CD14-positive monocyte (primary cell): Measurements from ENCODE around the gene HKDC1. TPM values are rescaled to one million over a fixed set of nuclear protein-coding genes. Genes with fewer than 3 reads are reported as not detected.

Experiments
- DNase-seq, 3 donors: peaks; one replicate each; pipeline ENCODE4 v3.0.0-alpha.2; 2011 to 2022
- H2AFZ ChIP-seq: 2 replicates; pipeline ENCODE4 v1.6.0; 2012; ENCODE audit warnings: mild to moderate bottlenecking, low read depth, low read length, inconsistent platforms; ENCODE audit not compliant: insufficient read depth, poor library complexity, severe bottlenecking
- H3K27ac ChIP-seq, 2 donors: 1 replicate in 1 of 2; 2 replicates in 1 of 2; pipeline ENCODE4 v1.5.1; 2012 to 2013; ENCODE audit warnings: low read length in 2 of 2, control low read depth in 1 of 2, inconsistent platforms in 1 of 2, low read depth in 1 of 2, mild to moderate bottlenecking in 1 of 2
- H3K27me3 ChIP-seq, 2 donors: one replicate each; pipeline versions ENCODE4 v1.6.0 to v1.6.1; 2011 to 2013; ENCODE audit warnings: low read length in 2 of 2; ENCODE audit not compliant: control insufficient read depth in 2 of 2, insufficient read depth in 2 of 2
- H3K36me3 ChIP-seq, 2 donors: replicated peaks in 1 of 2; 1 replicate in 1 of 2; 2 replicates in 1 of 2; pipeline versions ENCODE4 v1.5.1 to v1.6.1; 2012 to 2013; ENCODE audit warnings: low read length in 2 of 2, control low read depth in 1 of 2, inconsistent platforms in 1 of 2, mild to moderate bottlenecking in 1 of 2; ENCODE audit not compliant: insufficient read depth in 2 of 2, control insufficient read depth in 1 of 2
- H3K4me1 ChIP-seq, 2 donors: 1 replicate in 1 of 2; 2 replicates in 1 of 2; pipeline versions ENCODE4 v1.5.1 to v1.6.1; 2012 to 2013; ENCODE audit warnings: low read length in 2 of 2, control low read depth in 1 of 2, inconsistent platforms in 1 of 2, mild to moderate bottlenecking in 1 of 2, moderate library complexity in 1 of 2; ENCODE audit not compliant: insufficient read depth in 2 of 2, control insufficient read depth in 1 of 2
- H3K4me2 ChIP-seq: replicated peaks from 2 replicates; pipeline ENCODE3; 2012; ENCODE audit warnings: low read length, moderate library complexity, mild to moderate bottlenecking; ENCODE audit not compliant: poor library complexity, severe bottlenecking; ENCODE audit errors: extremely low read depth
- H3K4me3 ChIP-seq, 3 experiments: fragments of 200-600 bp in 1 of 3; sonication (generic) in 1 of 3; replicated peaks in 1 of 3; 1 replicate in 2 of 3; 2 replicates in 1 of 3; pipeline ENCODE4 v1.5.1; 2011 to 2013; ENCODE audit warnings: low read length in 3 of 3, mild to moderate bottlenecking in 3 of 3, control low read depth in 2 of 3, low read depth in 2 of 3, inconsistent platforms in 1 of 3, moderate library complexity in 1 of 3
- H3K79me2 ChIP-seq: 2 replicates; pipeline ENCODE4 v1.6.0; 2012; ENCODE audit warnings: mild to moderate bottlenecking, control low read depth, inconsistent platforms, low read length, moderate library complexity; ENCODE audit not compliant: insufficient read depth
- H3K9ac ChIP-seq: 2 replicates; pipeline ENCODE4 v1.6.0; 2017; ENCODE audit warnings: low read length, mild to moderate bottlenecking; ENCODE audit not compliant: insufficient read depth, poor library complexity, severe bottlenecking
- H3K9me3 ChIP-seq, 2 donors: replicated peaks in 1 of 2; 1 replicate in 1 of 2; 2 replicates in 1 of 2; pipeline versions ENCODE4 v1.5.1 to v1.6.1; 2012 to 2013; ENCODE audit warnings: low read length in 2 of 2, control low read depth in 1 of 2; ENCODE audit not compliant: control insufficient read depth in 1 of 2, insufficient read depth in 1 of 2
- H4K20me1 ChIP-seq: 2 replicates; pipeline ENCODE4 v1.6.0; 2012; ENCODE audit warnings: mild to moderate bottlenecking, low read length, control low read depth, moderate library complexity; ENCODE audit not compliant: insufficient read depth
- H3K27ac Mint-ChIP-seq, 7 donors: one replicate each; pipeline ENCODE4 v1.8.0; 2020; ENCODE audit warnings: mild to moderate bottlenecking in 7 of 7, mixed read lengths in 7 of 7, moderate library complexity in 6 of 7, inconsistent platforms in 2 of 7
- H3K27me3 Mint-ChIP-seq, 3 donors: one replicate each; pipeline ENCODE4 v1.8.0; 2021 to 2022; ENCODE audit warnings: low read depth in 3 of 3, mild to moderate bottlenecking in 3 of 3, mixed read lengths in 3 of 3, moderate library complexity in 3 of 3, inconsistent platforms in 1 of 3
- H3K36me3 Mint-ChIP-seq, 2 donors: one replicate each; pipeline ENCODE4 v1.8.0; 2020; ENCODE audit warnings: mixed read lengths in 2 of 2, inconsistent platforms in 1 of 2, mild to moderate bottlenecking in 1 of 2
- H3K4me1 Mint-ChIP-seq: one replicate; pipeline ENCODE4 v1.8.0; 2020; ENCODE audit warnings: mild to moderate bottlenecking, mixed read lengths
- H3K4me3 Mint-ChIP-seq, 2 donors: one replicate each; pipeline ENCODE4 v1.8.0; 2020; ENCODE audit warnings: mild to moderate bottlenecking in 2 of 2, mixed read lengths in 2 of 2, moderate library complexity in 1 of 2
- H3K9me3 Mint-ChIP-seq, 7 donors: one replicate each; pipeline ENCODE4 v1.8.0; 2020 to 2022; ENCODE audit warnings: mixed read lengths in 7 of 7, mild to moderate bottlenecking in 6 of 7, moderate library complexity in 6 of 7, inconsistent platforms in 2 of 7
- CTCF ChIP-seq: fragments of 200-600 bp; IDR thresholded peaks from one replicate; pipeline ENCODE4 v1.8.0; 2022; ENCODE audit warnings: antibody characterized with exemption, mild to moderate bottlenecking
- whole genome bisulfite sequencing: methylation state at CpG from one replicate; pipeline ENCODE4 v1.1.5; 2013; ENCODE audit warnings: missing lambda C conversion rate; ENCODE audit not compliant: insufficient coverage; 5-methylcytosine and 5-hydroxymethylcytosine counted together
- intact Hi-C, 2 donors: fragments of 100-400 bp; cut with micrococcal nuclease; formaldehyde crosslinking; loops; one replicate each; pipeline versions ENCODE4 v1.15.0 to v1.15.1; 2023
- polyA plus RNA-seq, 3 donors: library from polyadenylated mRNA; depleted of rRNA in 1 of 3; unstranded in 2 of 3; stranded (reverse) in 1 of 3; fragments of 300-500 nt in 2 of 3; fragments of >200 nt in 1 of 3; fragmentation: Illumina TruSeq in 2 of 3; gene quantifications; 1 replicate in 2 of 3; 2 replicates in 1 of 3; pipeline ENCODE4 v1.2.3, GENCODE V29; 2012 to 2021

The HKDC1 gene
- polyA plus RNA-seq, 3 donors: not detected

- Histone ChIP-seq H3K4me2 (no peak overlapping the region), H3K27me3 (no peaks in the 10 kb centered on the region), H2AFZ (no peak overlapping the region), H3K4me1 (peaks cover 3 to 8% of the 10 kb centered on the region in 2 donors), H3K9me3 (no peaks in the 10 kb centered on the region), H3K36me3 (peaks cover 34 to 46% of the 10 kb centered on the region in 2 donors), H4K20me1 (no peaks in the 10 kb centered on the region), H3K27ac (no peak overlapping the region), H3K9ac (no peak overlapping the region), H3K79me2 (no peaks in the 10 kb centered on the region), H3K4me3 (no peak overlapping the region)
- Mint-ChIP-seq H3K4me1 (peaks cover 14% of the 10 kb centered on the region), H3K9me3 (peaks cover 0 to 4% (median 2%) of the 10 kb centered on the region in 7 donors), H3K27me3 (peaks cover 2 to 8% (median 2%) of the 10 kb centered on the region in 3 donors), H3K4me3 (no peak overlapping the region), H3K36me3 (peaks cover 29 to 41% of the 10 kb centered on the region in 2 donors), H3K27ac (no peak overlapping the region)
- no peak for DNase-seq
- intact Hi-C loops: no loop called here
- no peak for TF ChIP-seq CTCF
- 85% methylated on average over 2 of the region's 3 CpGs for WGBS
Observed at GRCh38 chr10:69209787-69210484, 10.2 kb upstream of the HKDC1 start.

- Histone ChIP-seq H3K4me1 (peaks cover 13 to 14% of the 10 kb centered on the region in 2 donors), H4K20me1 (no peaks in the 10 kb centered on the region), H3K79me2 (no peaks in the 10 kb centered on the region), H3K27me3 (no peaks in the 10 kb centered on the region), H3K4me2 (no peak overlapping the region), H3K36me3 (peaks cover 26 to 34% of the 10 kb centered on the region in 2 donors), H3K9ac (no peak overlapping the region), H2AFZ (no peak overlapping the region), H3K9me3 (no peaks in the 10 kb centered on the region), H3K4me3 (no peak overlapping the region), H3K27ac (no peak overlapping the region)
- no peak for DNase-seq
- Mint-ChIP-seq H3K4me3 (no peak overlapping the region), H3K9me3 (peaks cover 0 to 5% (median 2%) of the 10 kb centered on the region in 7 donors), H3K36me3 (peaks cover 24 to 31% of the 10 kb centered on the region in 2 donors), H3K4me1 (peaks cover 24% of the 10 kb centered on the region), H3K27ac (peak overlapping the region in 1 of 7 donors; percentile 46), H3K27me3 (peaks cover 2 to 7% (median 7%) of the 10 kb centered on the region in 3 donors)
- TF ChIP-seq CTCF: no peak
- WGBS: no CpG with 5 or more reads among the region's 2 CpGs
- intact Hi-C loops: no loop called here
Observed at GRCh38 chr10:69211104-69211503, 9.0 kb upstream of the HKDC1 start.
